Mesenchymal stem cell (in vitro differentiated cells and primary cell): ENCODE measurements around the gene KRT83.

Experiments
- DNase-seq: peaks from one replicate; pipeline ENCODE4 v3.0.0-alpha.2; 2013
- H2AFZ ChIP-seq: one replicate; pipeline ENCODE4 v1.6.1; 2013; ENCODE audit warnings: low read depth, mild to moderate bottlenecking, control low read depth, inconsistent platforms, low read length, moderate library complexity
- H2AK5ac ChIP-seq: 2 replicates; pipeline ENCODE4 v1.6.1; 2013; ENCODE audit warnings: low read length, moderate library complexity, mild to moderate bottlenecking, inconsistent platforms; ENCODE audit not compliant: severe bottlenecking
- H2BK120ac ChIP-seq: one replicate; pipeline ENCODE4 v1.6.1; 2013; ENCODE audit warnings: low read depth, mild to moderate bottlenecking, inconsistent platforms, low read length, moderate library complexity
- H2BK12ac ChIP-seq, 2 experiments: one replicate each; pipeline ENCODE4 v1.6.1; 2013; ENCODE audit warnings: inconsistent platforms in 2 of 2, low read length in 2 of 2, mild to moderate bottlenecking in 2 of 2, moderate library complexity in 2 of 2, control low read depth in 1 of 2
- H2BK15ac ChIP-seq: one replicate; pipeline ENCODE4 v1.6.1; 2013; ENCODE audit warnings: mild to moderate bottlenecking, low read depth, inconsistent platforms; ENCODE audit not compliant: poor library complexity, severe bottlenecking
- H2BK5ac ChIP-seq: 2 replicates; pipeline ENCODE4 v1.6.1; 2013; ENCODE audit warnings: low read depth, mild to moderate bottlenecking, low read length, control low read depth, inconsistent platforms; ENCODE audit not compliant: poor library complexity, severe bottlenecking
- H3K14ac ChIP-seq, 2 experiments: one replicate each; pipeline ENCODE4 v1.6.1; 2013; ENCODE audit warnings: inconsistent platforms in 2 of 2, low read length in 2 of 2, control low read depth in 1 of 2, mild to moderate bottlenecking in 1 of 2, moderate library complexity in 1 of 2
- H3K18ac ChIP-seq, 2 experiments: one replicate each; pipeline ENCODE4 v1.6.1; 2013; ENCODE audit warnings: inconsistent platforms in 2 of 2, low read length in 2 of 2, control low read depth in 1 of 2, low read depth in 1 of 2, mild to moderate bottlenecking in 1 of 2
- H3K23ac ChIP-seq, 2 experiments: one replicate each; pipeline ENCODE4 v1.6.1; 2013; ENCODE audit warnings: inconsistent platforms in 2 of 2, low read length in 2 of 2, mild to moderate bottlenecking in 2 of 2, moderate library complexity in 2 of 2, control low read depth in 1 of 2
- H3K27ac ChIP-seq: 2 replicates; pipeline ENCODE4 v1.5.1; 2013; ENCODE audit warnings: mild to moderate bottlenecking, moderate library complexity, low read length, control low read depth, inconsistent platforms; ENCODE audit not compliant: poor library complexity, severe bottlenecking
- H3K27me3 ChIP-seq, 2 experiments: 2 replicates each; pipeline versions ENCODE4 v1.6.1 to v1.7.0; 2013; ENCODE audit warnings: low read length in 2 of 2, mild to moderate bottlenecking in 2 of 2, moderate library complexity in 2 of 2, control low read depth in 1 of 2, inconsistent platforms in 1 of 2; ENCODE audit not compliant: control insufficient read depth in 1 of 2, insufficient read depth in 1 of 2
- H3K36me3 ChIP-seq, 2 experiments: 2 replicates each; pipeline versions ENCODE4 v1.6.1 to v1.7.0; 2013; ENCODE audit warnings: low read length in 2 of 2, control low read depth in 1 of 2, inconsistent platforms in 1 of 2, low read depth in 1 of 2, mild to moderate bottlenecking in 1 of 2; ENCODE audit not compliant: insufficient read depth in 2 of 2, control insufficient read depth in 1 of 2
- H3K4ac ChIP-seq, 2 experiments: one replicate each; pipeline ENCODE4 v1.6.1; 2013; ENCODE audit warnings: inconsistent platforms in 2 of 2, low read length in 2 of 2, mild to moderate bottlenecking in 2 of 2, moderate library complexity in 2 of 2, control low read depth in 1 of 2, low read depth in 1 of 2
- H3K4me1 ChIP-seq: 2 replicates; pipeline ENCODE4 v1.6.1; 2013; ENCODE audit warnings: low read depth, low read length, control low read depth; ENCODE audit not compliant: control insufficient read depth, insufficient read depth
- H3K4me2 ChIP-seq: 2 replicates; pipeline ENCODE4 v1.6.1; 2013; ENCODE audit warnings: low read length, mild to moderate bottlenecking, inconsistent platforms; ENCODE audit not compliant: poor library complexity, severe bottlenecking
- H3K4me3 ChIP-seq, 2 experiments: 2 replicates each; pipeline versions ENCODE4 v1.5.1 to v1.7.0; 2013; ENCODE audit warnings: low read length in 2 of 2, mild to moderate bottlenecking in 2 of 2, control low read depth in 1 of 2, low read depth in 1 of 2; ENCODE audit not compliant: insufficient read depth in 1 of 2
- H3K79me1 ChIP-seq: replicated peaks from 2 replicates; pipeline ENCODE4 v1.6.1; 2013; ENCODE audit warnings: mild to moderate bottlenecking, control low read depth, low read length, inconsistent platforms; ENCODE audit not compliant: poor library complexity, severe bottlenecking
- H3K9ac ChIP-seq: 2 replicates; pipeline ENCODE4 v1.7.0; 2013; ENCODE audit warnings: mild to moderate bottlenecking, low read length, moderate library complexity
- H3K9me3 ChIP-seq: 2 replicates; pipeline ENCODE4 v1.7.0; 2013; ENCODE audit warnings: mild to moderate bottlenecking, low read length; ENCODE audit not compliant: control insufficient read depth
- H4K8ac ChIP-seq: one replicate; pipeline ENCODE4 v1.6.1; 2013; ENCODE audit warnings: inconsistent platforms, mild to moderate bottlenecking, low read length, moderate library complexity
- H4K91ac ChIP-seq: one replicate; pipeline ENCODE4 v1.6.1; 2013; ENCODE audit warnings: mild to moderate bottlenecking, low read length, inconsistent platforms
- WGBS: methylation state at CpG from one replicate; pipeline ENCODE4 v1.1.7; 2013; ENCODE audit warnings: mixed read lengths; 5-methylcytosine and 5-hydroxymethylcytosine counted together

KRT83 gene

GRCh38 chr12:52335598-52336262, 14.5 kb upstream of the KRT83 start:
- no peak overlapping the region for H3K23ac ChIP-seq
- H2BK15ac ChIP-seq: no peak overlapping the region
- no peak overlapping the region for H4K8ac ChIP-seq
- H3K18ac ChIP-seq: no peak overlapping the region
- H3K4me1 ChIP-seq: no peaks in the 10 kb centered on the region
- H2BK120ac ChIP-seq: no peak overlapping the region
- peaks cover 13% of the 10 kb centered on the region for H3K9me3 ChIP-seq
- H3K79me1 ChIP-seq: no peaks in the 10 kb centered on the region
- no peak overlapping the region for H2AK5ac ChIP-seq
- H3K4me2 ChIP-seq: no peak overlapping the region
- no peak overlapping the region for H3K27ac ChIP-seq
- H2BK12ac ChIP-seq: no peak overlapping the region
- WGBS: 91% methylated on average over 2 of the region's 4 CpGs
- H3K27me3 ChIP-seq: peaks cover 49 to 61% of the 10 kb centered on the region in 2 experiments
- H4K91ac ChIP-seq: no peak overlapping the region
- no peak overlapping the region for H2BK5ac ChIP-seq
- no peak overlapping the region for H3K4ac ChIP-seq
- no peak overlapping the region for H2AFZ ChIP-seq
- no peak for DNase-seq
- H3K36me3 ChIP-seq: no peaks in the 10 kb centered on the region
- no peak overlapping the region for H3K4me3 ChIP-seq
- no peak overlapping the region for H3K14ac ChIP-seq
- H3K9ac ChIP-seq: no peak overlapping the region

- Histone ChIP-seq H3K36me3 (no peaks in the 10 kb centered on the region), H2AFZ (no peak overlapping the region), H2BK12ac (no peak overlapping the region), H4K91ac (no peak overlapping the region), H2BK120ac (no peak overlapping the region), H3K18ac (no peak overlapping the region), H3K79me1 (no peaks in the 10 kb centered on the region), H4K8ac (no peak overlapping the region), H3K23ac (no peak overlapping the region), H3K9me3 (peaks cover 13% of the 10 kb centered on the region), H3K4me1 (no peaks in the 10 kb centered on the region), H3K14ac (no peak overlapping the region), H3K4me3 (no peak overlapping the region), H3K27me3 (peaks cover 39 to 61% of the 10 kb centered on the region in 2 experiments), H3K4me2 (no peak overlapping the region), H3K4ac (no peak overlapping the region), H3K27ac (no peak overlapping the region), H3K9ac (no peak overlapping the region), H2BK15ac (no peak overlapping the region), H2AK5ac (no peak overlapping the region), H2BK5ac (no peak overlapping the region)
- 90% methylated on average over 2 of the region's 3 CpGs for WGBS
- no peak for DNase-seq
Measured at GRCh38 chr12:52334185-52334584, 13.0 kb upstream of the KRT83 start.

GRCh38 chr12:52333321-52333720, 12.1 kb upstream of the KRT83 start:
- Histone ChIP-seq H2BK12ac (no peak overlapping the region), H3K27ac (no peak overlapping the region), H3K9me3 (peaks cover 13% of the 10 kb centered on the region), H3K4ac (no peak overlapping the region), H3K79me1 (no peaks in the 10 kb centered on the region), H2BK120ac (no peak overlapping the region), H3K4me2 (no peak overlapping the region), H2AK5ac (no peak overlapping the region), H3K23ac (no peak overlapping the region), H3K4me3 (no peak overlapping the region), H3K18ac (no peak overlapping the region), H2BK15ac (no peak overlapping the region), H3K36me3 (no peaks in the 10 kb centered on the region), H4K8ac (no peak overlapping the region), H4K91ac (no peak overlapping the region), H2AFZ (no peak overlapping the region), H3K4me1 (no peaks in the 10 kb centered on the region), H3K9ac (no peak overlapping the region), H3K14ac (no peak overlapping the region), H2BK5ac (no peak overlapping the region), H3K27me3 (peaks cover 41 to 60% of the 10 kb centered on the region in 2 experiments)
- DNase-seq: no peak
- WGBS: 70% methylated on average over 3 of the region's 3 CpGs

GRCh38 chr12:52332381-52332780, 11.2 kb upstream of the KRT83 start:
- DNase-seq: no peak
- Histone ChIP-seq H3K23ac (no peak overlapping the region), H3K18ac (no peak overlapping the region), H3K36me3 (no peaks in the 10 kb centered on the region), H2AFZ (no peak overlapping the region), H4K91ac (no peak overlapping the region), H2BK120ac (no peak overlapping the region), H3K79me1 (no peaks in the 10 kb centered on the region), H3K4me1 (no peaks in the 10 kb centered on the region), H3K4ac (no peak overlapping the region), H3K14ac (no peak overlapping the region), H3K9ac (no peak overlapping the region), H3K4me2 (no peak overlapping the region), H2BK15ac (no peak overlapping the region), H3K27me3 (peaks cover 38 to 67% of the 10 kb centered on the region in 2 experiments), H2BK5ac (no peak overlapping the region), H3K9me3 (peaks cover 13% of the 10 kb centered on the region), H4K8ac (no peak overlapping the region), H3K4me3 (no peak overlapping the region), H2AK5ac (no peak overlapping the region), H3K27ac (no peak overlapping the region), H2BK12ac (no peak overlapping the region)
- WGBS: 100% methylated on average over 1 of the region's 1 CpG
